DOHH2 (cell line): ENCODE measurements around the gene GALNT14.

ENCODE experiments used
- H3F3A ChIP-seq: fragments of 200-600 bp; sonication (generic), shearing (Covaris generic); 2 replicates; pipeline ENCODE4 v1.6.0; 2016; ENCODE audit warnings: antibody characterized with exemption, mild to moderate bottlenecking; ENCODE audit not compliant: control insufficient read depth, insufficient read depth
- H3K27ac ChIP-seq: fragments of 200-600 bp; sonication (generic); 2 replicates; pipeline ENCODE4 v1.5.1; 2014; ENCODE audit warnings: low read depth, mild to moderate bottlenecking, low read length, moderate library complexity
- H3K27me3 ChIP-seq: fragments of 200-600 bp; sonication (generic); 2 replicates; pipeline ENCODE4 v1.6.1; 2014; ENCODE audit warnings: mild to moderate bottlenecking, low read length, mixed read lengths; ENCODE audit not compliant: control insufficient read depth
- H3K36me3 ChIP-seq: fragments of 200-600 bp; sonication (generic); 2 replicates; pipeline ENCODE4 v1.6.1; 2014; ENCODE audit warnings: mild to moderate bottlenecking, low read length, moderate library complexity, mixed read lengths; ENCODE audit not compliant: control insufficient read depth
- H3K4me1 ChIP-seq: fragments of 200-600 bp; sonication (generic); 2 replicates; pipeline ENCODE4 v1.6.1; 2014; ENCODE audit warnings: mild to moderate bottlenecking, low read length, mixed read lengths; ENCODE audit not compliant: control insufficient read depth
- H3K4me2 ChIP-seq: fragments of 200-600 bp; sonication (generic); 2 replicates; pipeline ENCODE4 v1.6.0; 2014; ENCODE audit warnings: mild to moderate bottlenecking, low read length, moderate library complexity
- H3K4me3 ChIP-seq: fragments of 200-600 bp; sonication (generic); 2 replicates; pipeline ENCODE4 v1.5.1; 2014; ENCODE audit warnings: mild to moderate bottlenecking, low read length, mixed read lengths
- H3K79me2 ChIP-seq: fragments of 200-600 bp; sonication (generic); 2 replicates; pipeline ENCODE4 v1.6.1; 2014; ENCODE audit warnings: mild to moderate bottlenecking, low read length, mixed read lengths; ENCODE audit not compliant: control insufficient read depth
- H3K9me2 ChIP-seq: fragments of 200-600 bp; sonication (generic); replicated peaks from 2 replicates; pipeline ENCODE4 v1.6.1; 2014; ENCODE audit warnings: mild to moderate bottlenecking, low read length, mixed read lengths; ENCODE audit not compliant: control insufficient read depth
- H3K9me3 ChIP-seq: fragments of 200-600 bp; sonication (generic); 2 replicates; pipeline ENCODE4 v1.6.1; 2014; ENCODE audit warnings: antibody characterized with exemption, low read length, mixed read lengths; ENCODE audit not compliant: control insufficient read depth, insufficient read depth
- H4K20me1 ChIP-seq: fragments of 200-600 bp; sonication (generic); 2 replicates; pipeline ENCODE4 v1.6.0; 2014; ENCODE audit warnings: low read depth, mild to moderate bottlenecking, antibody characterized with exemption, low read length, moderate library complexity; ENCODE audit not compliant: control insufficient read depth, insufficient read depth
- CTCF ChIP-seq: fragments of 200-600 bp; sonication (generic); IDR thresholded peaks from one replicate; pipeline ENCODE4 v1.5.1; 2014; ENCODE audit warnings: antibody characterized with exemption, mild to moderate bottlenecking, low read depth, low read length; ENCODE audit not compliant: poor library complexity, severe bottlenecking
- EZH2phosphoT487 ChIP-seq: fragments of 200-600 bp; sonication (generic); IDR thresholded peaks from 2 replicates; pipeline ENCODE4 v1.6.1; 2017; ENCODE audit warnings: borderline replicate concordance, mild to moderate bottlenecking, antibody characterized with exemption, low read length, moderate library complexity, mixed read lengths

The GALNT14 gene

GRCh38 chr2:30930716-30931115 is 207.5 kb downstream of the GALNT14 start:
- H3K4me2 ChIP-seq = no peak overlapping the region
- TF ChIP-seq EZH2phosphoT487 = no peak
- no peak for TF ChIP-seq CTCF
- H3F3A ChIP-seq = no peaks in the 10 kb centered on the region
- no peaks in the 10 kb centered on the region for H3K9me3 ChIP-seq
- no peaks in the 10 kb centered on the region for H3K4me1 ChIP-seq
- H3K4me3 ChIP-seq = no peak overlapping the region
- no peaks in the 10 kb centered on the region for H3K36me3 ChIP-seq
- no peak overlapping the region for H3K27ac ChIP-seq
- no peaks in the 10 kb centered on the region for H3K27me3 ChIP-seq
- no peaks in the 10 kb centered on the region for H4K20me1 ChIP-seq
- no peaks in the 10 kb centered on the region for H3K9me2 ChIP-seq
- H3K79me2 ChIP-seq = no peaks in the 10 kb centered on the region

- Histone ChIP-seq H3K36me3 (no peaks in the 10 kb centered on the region), H3K4me3 (no peak overlapping the region), H4K20me1 (no peaks in the 10 kb centered on the region), H3K79me2 (no peaks in the 10 kb centered on the region), H3K4me1 (no peaks in the 10 kb centered on the region), H3K27ac (no peak overlapping the region), H3K27me3 (no peaks in the 10 kb centered on the region), H3K4me2 (no peak overlapping the region), H3K9me3 (no peaks in the 10 kb centered on the region), H3F3A (no peaks in the 10 kb centered on the region), H3K9me2 (no peaks in the 10 kb centered on the region)
- no peak for TF ChIP-seq CTCF
- TF ChIP-seq EZH2phosphoT487 = no peak
Observed at GRCh38 chr2:30927465-30928075, 210.7 kb downstream of the GALNT14 start.

- H3K9me3 ChIP-seq = no peaks in the 10 kb centered on the region
- no peak overlapping the region for H3K27ac ChIP-seq
- no peaks in the 10 kb centered on the region for H3K27me3 ChIP-seq
- H3K36me3 ChIP-seq = no peaks in the 10 kb centered on the region
- no peaks in the 10 kb centered on the region for H3K79me2 ChIP-seq
- no peaks in the 10 kb centered on the region for H4K20me1 ChIP-seq
- no peaks in the 10 kb centered on the region for H3F3A ChIP-seq
- no peak for TF ChIP-seq CTCF
- TF ChIP-seq EZH2phosphoT487 = no peak
- H3K4me3 ChIP-seq = no peak overlapping the region
- no peak overlapping the region for H3K4me2 ChIP-seq
- no peaks in the 10 kb centered on the region for H3K9me2 ChIP-seq
- H3K4me1 ChIP-seq = no peaks in the 10 kb centered on the region
Observed at GRCh38 chr2:30926606-30927005, 211.6 kb downstream of the GALNT14 start.
